ENCODE results near the gene SUPT20HL2. TPM values are rescaled to one million over a fixed set of nuclear protein-coding genes. Genes with fewer than 3 reads are reported as not detected.
"Not testable (repeated sequence)": the region's sequence is repeated elsewhere in the genome, so short reads cannot be mapped to it uniquely, and the experiment has no call there.

The SUPT20HL2 gene
- total RNA-seq: not detected

DNA sequence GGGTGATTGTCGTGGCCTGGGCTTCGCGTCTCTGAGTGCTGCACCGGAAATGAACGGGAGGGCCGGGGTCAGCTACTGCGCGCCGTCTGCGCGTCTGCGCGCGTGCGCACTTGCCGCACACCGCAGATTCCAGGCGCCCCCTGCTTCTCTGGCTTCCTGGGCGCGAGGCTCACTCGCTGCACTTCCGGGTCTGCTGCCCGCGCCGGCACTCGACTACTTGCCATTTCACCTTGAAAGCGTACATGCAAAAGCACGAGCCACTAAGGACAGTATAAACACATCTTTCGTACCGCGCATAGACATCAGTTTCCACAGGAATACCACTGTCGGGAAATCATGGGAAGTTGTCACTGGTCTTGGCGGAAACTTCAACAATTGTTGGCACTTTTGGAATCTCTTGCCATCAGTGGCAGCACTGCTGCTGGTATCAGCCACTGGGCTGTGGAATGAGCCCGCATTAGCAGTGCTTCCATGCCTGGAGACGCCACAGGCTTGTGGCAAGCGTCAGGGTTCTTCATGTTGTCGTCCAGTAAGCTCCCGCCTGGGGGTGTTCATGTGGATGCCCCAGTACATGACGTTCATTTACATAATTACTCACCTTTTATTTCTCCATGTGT lies at the start of gene SUPT20HL2:
Gene SUPT20HL2, minus strand, starts transcription at position 51 of the 617 bp plus-strand sequence. CDS start 754 bp downstream, outside the sequence.
- DNase-seq: no peak

DNA sequence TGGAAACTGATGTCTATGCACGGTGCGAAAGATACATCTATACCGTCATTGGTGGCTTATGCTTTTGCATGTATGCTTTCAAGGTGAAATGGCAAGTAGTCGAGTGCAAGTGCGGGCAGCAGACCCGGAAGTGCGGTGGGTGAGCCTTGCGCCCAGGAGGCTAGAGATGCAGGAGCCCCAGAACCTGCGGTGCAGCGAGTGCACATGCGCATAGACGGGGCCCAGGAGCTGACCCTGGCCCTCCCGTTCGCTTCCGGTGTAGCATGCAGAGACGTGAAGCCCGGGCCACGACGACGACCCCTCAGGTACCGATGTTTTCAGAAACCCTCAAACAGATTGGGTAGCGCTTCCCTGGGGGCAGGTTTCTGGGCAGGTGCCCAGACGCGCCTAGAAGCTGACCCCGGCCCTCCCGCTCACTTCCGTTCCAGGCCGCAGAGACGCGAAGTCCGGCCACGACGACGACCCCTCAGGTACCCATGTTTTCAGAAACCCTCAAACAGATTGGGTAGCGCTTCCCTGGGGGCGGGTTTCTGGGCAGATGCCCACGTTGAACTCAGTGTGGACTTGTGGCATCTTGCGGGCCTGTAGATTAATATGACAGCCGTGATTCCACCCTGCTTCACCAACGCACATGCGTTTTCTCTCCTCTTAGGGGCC lies 48.3 kb upstream of the SUPT20HL2 start:
- not testable (repeated sequence) for DNase-seq

DNA sequence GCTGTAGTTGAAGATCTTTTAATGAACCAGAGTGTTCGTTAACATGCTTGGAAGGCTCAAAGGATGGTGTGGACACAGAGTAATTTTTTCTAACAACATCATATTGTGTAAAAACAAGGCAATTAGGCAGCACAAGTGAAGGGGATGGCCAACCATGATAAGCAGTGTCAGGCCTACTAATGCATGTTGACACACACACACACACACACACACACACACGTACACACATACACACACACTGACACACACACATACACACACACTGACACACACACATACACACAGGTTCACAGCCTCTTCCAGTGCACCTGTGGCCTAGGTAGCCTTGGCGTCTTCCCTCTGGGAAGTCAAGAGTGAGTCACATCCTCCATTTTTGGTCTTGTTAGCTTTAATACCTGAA lies 46.4 kb upstream of the SUPT20HL2 start, which contains the start of gene SUPT20HL1:
Gene SUPT20HL1, plus strand, starts transcription at position 368 of the 400 bp plus-strand sequence. CDS start 2,122 bp downstream, outside the sequence.
- DNase-seq: no peak

DNA sequence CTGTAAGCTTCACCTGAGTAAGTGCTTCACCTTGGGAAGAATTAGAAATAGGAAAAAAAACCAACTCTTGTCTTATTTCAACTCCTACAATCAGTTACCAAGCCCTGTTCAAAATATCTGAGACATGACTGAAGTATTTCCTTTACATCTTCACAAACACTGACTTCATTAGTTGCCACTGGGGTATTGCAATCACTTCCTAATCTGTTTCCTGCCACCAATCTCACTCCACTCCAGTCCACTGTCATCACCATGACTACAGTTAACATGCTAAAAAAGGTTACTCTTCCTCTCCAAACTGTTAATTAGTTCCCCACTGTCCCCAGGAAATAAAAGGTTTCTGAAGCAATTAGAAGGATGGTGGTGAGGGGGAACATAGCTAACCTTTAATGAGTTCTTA lies 43.2 kb upstream of the SUPT20HL2 start:
- DNase-seq: no peak

DNA sequence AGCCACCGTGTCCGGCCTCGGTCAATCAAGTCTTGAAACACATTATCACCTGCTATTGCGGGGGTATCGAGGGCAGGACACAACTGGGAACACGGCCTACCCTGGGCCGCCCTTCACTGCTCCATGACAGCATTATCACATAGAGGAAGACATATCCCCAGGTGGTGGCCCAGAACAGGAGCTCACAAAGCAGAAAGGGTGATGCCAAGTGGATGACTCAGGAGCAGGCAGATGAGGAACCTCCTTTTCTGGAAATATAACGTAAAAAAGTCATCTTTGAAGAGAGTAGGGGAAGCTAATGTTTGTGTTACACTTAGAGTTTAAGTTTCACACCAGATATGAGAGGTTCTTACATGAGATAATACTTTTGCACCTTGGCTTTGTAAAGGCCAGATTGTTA lies 41.2 kb upstream of the SUPT20HL2 start:
- DNase-seq: no peak

DNA sequence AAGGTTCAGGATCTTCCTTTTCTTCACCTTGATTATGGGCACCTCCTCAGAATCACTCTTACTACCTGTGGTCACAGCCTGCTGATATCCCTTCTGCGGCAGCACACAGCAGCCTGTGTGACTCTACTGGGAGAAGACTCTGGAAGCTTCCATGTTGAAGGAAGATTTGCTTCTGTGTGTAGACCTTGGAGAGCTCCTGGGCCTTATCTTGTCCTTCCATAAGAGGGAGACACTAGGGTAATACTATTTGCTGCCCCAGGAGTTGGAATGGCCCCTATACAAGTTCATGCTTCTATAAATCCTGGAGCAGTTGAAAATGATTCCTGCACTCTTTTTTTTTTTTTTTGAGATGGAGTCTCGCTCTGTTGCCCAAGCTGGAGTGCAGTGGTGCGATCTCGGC lies 36.3 kb upstream of the SUPT20HL2 start:
- no peak for DNase-seq

DNA sequence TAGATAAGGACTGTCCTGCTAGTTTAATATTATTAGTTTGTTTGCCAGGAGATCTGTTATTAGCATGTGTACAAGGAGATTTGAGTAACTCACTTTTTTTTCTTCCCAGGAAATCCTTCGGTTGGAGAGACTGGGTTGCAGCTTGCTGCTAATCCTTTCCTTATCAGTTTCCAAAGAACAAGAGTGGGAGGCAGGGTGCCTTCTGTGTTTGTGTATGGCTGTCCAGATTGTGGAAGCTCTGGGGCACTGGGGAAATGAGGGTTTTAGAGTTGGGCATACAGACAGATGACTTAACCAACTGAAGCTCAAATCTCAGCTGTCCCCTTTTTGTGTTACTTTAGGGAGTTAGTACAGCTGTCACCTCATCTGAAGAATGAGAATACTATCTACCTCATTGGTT lies 34.0 kb upstream of the SUPT20HL2 start:
- DNase-seq: no peak

DNA sequence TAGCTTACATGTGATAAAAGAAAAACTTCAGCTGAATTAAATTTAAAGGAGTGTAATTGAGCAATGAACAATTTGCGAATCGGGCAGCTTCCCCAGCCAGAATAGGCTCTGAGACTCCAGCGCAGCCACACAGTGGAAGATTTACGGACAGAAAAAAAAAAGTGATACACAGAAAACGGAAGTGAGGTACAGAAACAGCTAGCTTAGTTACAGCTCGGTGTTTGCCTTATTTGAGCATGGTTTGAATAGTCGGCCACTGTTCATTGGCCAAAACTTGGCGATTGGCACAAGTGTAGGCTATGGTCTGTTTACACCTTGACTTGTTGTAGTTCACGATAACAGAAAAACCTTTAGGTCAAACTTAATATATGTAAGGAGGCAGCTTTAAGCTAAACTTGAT lies 29.9 kb upstream of the SUPT20HL2 start:
- no peak for DNase-seq

DNA sequence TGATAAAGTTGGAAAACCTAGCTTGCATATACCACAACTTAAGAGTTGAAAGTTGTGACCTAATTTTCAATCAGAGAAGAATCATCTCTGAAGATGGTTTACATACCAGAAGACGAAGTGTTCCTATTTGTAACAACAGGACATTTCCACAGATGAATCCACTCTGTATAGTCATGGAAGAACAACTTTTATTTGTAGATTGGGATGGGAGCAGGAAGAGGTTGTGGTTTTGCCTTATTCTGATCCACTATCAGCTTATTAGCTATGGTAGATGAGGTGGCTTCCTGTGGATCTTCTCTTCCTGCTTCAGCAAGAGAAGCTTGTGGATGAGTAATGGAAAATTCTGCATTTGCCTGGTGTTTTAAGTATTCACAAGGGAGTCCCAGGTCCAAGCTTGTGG lies 27.9 kb upstream of the SUPT20HL2 start:
- DNase-seq: no peak

DNA sequence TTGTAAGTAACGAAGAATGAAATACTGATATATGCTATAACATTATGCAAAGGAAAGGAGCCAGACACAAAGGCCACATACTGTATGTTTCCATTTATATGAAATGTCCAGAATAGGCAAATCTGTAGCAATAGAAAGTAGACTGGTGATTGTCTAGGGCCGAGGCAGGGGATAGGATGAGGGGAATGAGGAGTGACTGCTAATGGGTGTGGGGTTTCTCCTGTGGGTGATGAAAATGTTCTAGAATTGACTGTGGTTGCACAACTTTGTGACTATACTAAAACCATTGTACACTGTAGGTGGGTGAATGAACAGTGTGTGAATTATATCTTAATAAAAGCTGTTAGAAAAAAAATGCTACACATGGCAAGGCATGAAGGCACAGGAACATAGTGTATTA lies 26.6 kb upstream of the SUPT20HL2 start:
- no peak for DNase-seq

DNA sequence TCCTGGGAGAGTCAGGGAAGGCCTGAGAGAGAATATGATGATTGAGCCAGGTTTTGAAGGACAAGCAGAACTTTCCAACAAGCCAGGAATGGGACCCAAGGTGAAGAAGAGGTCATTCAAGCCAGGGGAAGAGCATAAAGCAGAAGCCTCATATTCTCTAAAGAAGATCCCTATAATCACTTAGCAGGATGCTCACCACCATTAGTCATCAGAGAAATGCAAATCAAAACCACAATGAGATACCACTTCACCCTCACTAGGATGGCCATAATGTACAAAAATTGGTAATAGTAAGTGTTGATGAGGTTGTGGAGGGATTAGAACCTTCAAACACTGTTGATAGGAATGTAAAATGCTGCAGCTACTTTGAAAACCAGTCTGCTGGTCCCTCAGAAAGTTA lies 26.0 kb upstream of the SUPT20HL2 start:
- no peak for DNase-seq

DNA sequence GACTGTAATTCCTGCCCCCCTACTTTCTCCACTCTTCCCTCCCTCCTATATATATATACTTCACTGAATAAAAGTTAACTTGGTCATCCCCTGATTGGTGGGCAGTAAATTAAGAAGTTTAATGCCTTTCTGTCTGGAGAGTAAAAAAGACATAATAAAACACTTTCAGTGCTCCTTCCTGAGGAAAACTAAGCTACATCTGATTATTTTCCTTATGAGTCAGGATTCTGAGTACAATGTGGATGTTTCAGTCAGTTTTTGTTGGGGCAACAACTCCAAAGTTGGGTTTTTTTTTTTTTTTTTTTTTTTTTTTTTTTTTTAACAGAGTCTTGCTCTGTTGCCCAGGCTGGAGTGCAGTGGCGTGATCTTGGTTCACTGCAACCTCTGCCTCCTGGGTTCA lies 22.0 kb upstream of the SUPT20HL2 start:
- DNase-seq: no peak

DNA sequence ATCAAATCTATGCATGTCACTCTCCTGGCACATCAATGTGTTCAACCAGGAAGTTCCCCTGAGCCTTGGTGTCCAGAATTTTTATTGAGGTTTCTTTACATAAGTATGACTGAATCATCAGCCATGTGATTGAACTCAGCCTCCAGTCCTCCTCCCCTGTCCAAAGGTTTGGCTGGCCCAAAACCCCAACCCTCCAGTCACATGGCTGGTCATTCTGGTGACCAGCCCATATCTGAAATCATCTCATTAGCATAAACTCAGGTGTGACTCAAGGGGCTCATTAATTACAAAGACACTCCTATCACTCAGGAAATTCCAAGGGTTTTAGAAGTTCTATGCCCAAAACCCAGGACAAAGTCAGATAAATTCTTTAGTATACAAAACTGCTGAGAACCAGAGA lies 20.6 kb upstream of the SUPT20HL2 start:
- no peak for DNase-seq

DNA sequence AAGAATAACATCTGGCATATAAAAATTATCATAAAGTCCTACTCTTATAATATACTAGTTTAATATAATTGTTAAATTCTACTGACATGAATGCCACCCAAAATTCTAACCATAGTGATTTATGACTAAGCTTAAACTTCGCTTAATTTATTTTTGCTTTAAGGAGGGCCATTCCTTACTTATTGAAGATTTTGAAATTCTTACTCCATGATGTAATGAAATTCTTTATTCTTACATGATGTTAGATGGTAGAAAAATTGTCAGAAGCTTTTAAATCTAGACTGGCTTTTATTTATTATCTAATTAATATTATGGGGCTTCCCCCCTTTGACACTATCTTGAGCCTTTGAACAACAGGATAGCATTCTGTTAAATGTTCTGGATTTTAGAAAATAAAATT lies 19.5 kb upstream of the SUPT20HL2 start:
- DNase-seq: no peak

DNA sequence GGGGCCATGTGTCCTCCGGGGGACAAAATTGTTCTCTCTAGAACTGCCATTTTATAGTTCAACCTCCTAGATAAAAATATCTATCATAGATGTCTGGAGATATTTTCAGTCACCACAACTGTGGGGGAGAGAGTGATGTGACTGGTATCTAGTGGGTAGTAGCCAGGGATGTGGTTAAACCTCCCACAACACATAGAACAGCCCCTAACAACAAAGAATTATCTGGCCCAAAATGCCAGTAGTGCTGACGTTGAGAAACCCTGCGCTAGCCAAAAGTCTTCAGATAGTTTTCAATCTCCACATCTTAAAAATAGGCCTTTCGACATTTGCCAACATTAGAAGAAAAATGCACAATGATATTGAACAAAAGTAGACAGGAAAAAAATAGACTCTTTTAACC lies 19.0 kb upstream of the SUPT20HL2 start:
- no peak for DNase-seq

DNA sequence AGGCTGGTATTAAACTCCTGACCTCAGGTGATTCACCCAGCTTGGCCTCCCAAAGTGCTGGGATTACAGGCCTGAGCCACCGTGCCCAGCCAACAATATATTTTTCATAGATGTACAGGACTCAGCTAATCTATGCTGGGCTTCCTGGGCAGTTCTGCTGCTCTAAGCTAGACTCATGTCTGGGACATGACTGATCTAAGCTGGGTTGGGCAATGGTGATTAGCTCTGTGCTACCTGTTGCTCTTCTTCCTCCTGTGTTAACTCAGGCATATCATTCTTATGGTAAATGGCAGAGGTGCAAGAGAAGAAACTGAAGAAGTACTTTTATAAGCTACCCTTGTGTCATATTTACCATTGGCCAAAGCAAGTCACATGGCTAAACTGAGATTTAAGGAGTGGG lies 11.4 kb upstream of the SUPT20HL2 start:
- DNase-seq: no peak

DNA sequence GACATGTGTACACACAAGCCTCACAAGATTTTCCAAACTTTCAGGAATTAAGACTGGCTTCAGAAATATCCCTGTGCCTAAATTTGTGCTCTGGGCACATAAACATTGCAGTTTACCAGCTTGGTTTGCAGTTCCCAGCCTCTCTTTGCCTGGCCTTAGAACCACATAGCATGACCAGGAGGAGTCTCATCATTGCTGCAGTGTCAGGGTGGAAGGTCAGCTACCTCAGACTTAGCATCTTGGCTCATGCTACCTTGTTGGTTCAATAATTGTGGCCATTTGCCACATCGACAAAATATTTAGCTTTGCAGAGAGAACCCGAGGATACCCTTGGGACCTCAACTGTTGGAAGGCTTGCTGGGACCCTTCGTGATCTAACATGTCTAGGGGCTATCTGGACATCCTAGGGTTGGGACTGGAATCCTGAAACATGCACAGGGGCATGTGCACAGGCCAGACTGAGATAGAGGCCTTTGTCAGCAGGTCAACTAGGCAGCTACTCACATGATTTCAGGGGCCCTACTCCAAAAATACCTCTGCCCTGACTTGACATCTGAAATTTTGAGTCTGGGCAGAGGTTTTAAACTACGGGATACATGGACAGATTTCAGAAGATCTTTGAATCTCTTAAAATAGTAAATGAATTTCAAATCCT lies 8.0 kb upstream of the SUPT20HL2 start:
- DNase-seq: no peak

DNA sequence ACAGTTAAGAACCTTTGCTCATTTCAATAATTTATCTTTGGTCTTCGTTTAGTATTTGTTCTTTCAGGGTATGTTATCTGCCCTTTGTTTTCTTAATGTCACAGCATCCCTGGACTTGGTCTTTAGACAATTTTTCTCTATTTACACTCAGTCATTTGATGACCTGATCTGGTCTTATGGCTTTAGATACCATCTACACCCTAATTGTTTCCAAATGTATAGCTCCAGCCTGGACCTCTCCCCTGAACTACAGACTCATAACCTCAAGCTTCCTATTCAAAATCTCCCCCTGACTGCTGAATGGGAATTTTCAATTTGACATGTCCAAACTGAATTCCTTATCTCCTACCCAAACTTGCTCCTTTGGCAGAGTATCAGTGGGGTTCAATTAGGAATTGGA lies 3.7 kb upstream of the SUPT20HL2 start:
- DNase-seq: no peak

DNA sequence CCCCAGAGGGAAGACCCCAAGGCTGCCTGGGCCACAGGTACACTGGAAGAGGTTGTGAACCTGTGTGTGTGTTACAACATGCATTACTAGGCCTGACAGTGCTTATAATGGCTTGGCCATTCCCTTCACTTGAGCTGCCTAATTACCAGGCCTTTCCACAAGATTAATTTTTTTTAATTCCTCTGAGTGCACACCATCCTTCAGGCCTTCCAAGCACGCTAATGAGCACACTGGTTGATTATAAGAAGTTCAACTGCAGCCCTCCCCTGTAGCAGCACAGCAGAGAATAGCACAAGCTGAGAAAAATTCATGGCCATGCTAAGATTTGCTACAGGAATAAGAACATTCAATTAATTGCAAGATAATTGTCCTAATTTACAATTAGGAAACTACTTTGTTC lies 2.2 kb upstream of the SUPT20HL2 start:
- no peak for DNase-seq

DNA sequence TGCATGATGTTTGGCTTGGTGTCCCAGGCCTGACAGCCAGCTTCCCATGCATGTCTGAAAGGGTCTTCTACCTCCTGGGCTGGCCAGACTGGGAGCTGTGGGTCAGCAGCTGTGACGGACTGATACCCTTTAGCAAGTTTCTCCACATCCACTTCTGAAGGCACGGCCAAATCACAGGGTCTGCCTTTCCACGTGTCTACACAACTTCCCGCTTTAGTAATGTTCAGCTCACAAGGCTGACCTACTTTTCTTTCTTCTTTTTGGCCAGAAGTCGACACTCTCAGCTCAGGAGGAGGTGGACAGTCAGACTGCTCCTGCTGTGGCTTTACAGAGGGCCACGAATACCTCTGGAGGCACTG lies 1.6 kb downstream of the SUPT20HL2 start:
- not testable (repeated sequence) for DNase-seq

DNA sequence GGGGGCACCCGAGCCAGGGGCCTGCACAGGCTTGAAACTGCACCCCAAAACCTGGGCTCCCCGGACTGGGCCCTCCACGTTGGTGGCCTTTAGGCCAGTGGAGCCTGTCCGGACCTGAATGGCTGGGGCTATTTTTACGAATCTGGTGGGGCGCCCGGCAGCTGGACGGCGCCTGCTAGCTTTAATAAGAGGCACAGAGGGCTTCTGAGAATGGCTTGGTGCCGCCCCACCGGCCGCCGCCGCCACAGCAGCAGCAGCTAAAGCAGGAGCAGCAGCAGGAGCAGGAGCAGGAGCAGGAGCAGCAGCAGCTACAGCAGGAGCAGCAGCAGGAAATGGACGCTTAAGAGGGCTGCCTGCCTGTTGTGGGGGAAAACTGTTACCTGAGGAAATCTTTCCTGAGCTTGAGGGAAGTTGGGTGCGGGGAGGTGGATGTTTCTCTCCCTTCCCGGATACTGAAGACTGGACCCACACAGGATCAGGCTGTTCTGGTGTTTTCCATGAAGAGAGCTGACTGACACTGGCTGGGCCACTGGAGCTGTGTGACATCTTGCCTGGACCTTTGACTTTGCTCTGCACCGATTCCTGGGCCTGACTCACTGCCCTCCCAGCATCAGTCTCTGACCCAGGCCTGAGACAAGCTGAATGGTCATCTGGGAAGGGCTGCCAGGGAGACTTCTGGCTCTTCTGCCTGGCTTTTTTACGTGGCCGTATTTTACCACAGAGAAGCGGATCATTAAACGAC lies 2.2 kb downstream of the SUPT20HL2 start:
- DNase-seq: not testable (repeated sequence)

DNA sequence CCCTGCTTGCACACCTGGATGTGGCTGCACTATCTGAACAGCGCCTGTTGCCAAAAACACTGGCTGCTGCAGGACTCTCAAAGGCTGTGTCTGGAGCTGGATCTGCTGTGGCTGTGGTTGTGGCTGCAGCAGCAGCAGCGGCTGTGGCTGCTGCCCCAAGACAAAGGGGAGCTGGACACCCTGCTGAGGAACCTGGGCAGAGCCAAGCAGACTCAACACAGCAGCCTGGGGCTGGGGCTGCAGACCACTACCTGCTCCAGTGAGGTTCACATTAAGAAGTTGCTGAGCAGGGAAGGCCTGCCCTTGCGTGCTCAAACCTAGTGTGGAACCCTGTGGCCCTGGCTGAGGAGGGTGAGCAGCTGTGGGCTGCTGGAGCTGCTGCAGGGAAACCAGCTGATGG lies 3.0 kb downstream of the SUPT20HL2 start:
- not testable (repeated sequence) for DNase-seq
